SKM-1 (cell line): ENCODE data around the gene TAF1C.
"Not testable (repeated sequence)": the region's sequence is repeated elsewhere in the genome, so short reads cannot be mapped to it uniquely, and the experiment has no call there.

Experiments used
- DNase-seq: peaks from one replicate; lab custom pipeline; 2025; ENCODE audit not compliant: unreplicated experiment; lab: John Stamatoyannopoulos, UW

The TAF1C gene

GRCh38 chr16:84209989-84210388 lies 23.1 kb upstream of the TAF1C start:
- DNase-seq: no peak

- no peak for DNase-seq
These were observed 21.0 kb upstream of the TAF1C start for GRCh38 chr16:84207879-84208278.

- no peak for DNase-seq
These were observed 20.4 kb upstream of the TAF1C start for GRCh38 chr16:84207251-84207650.

- DNase-seq: no peak
These were observed 19.3 kb upstream of the TAF1C start for GRCh38 chr16:84205976-84206691.

GRCh38 chr16:84205123-84205522 lies 18.3 kb upstream of the TAF1C start:
- DNase-seq: not testable (repeated sequence)

GRCh38 chr16:84204551-84204950 lies 17.7 kb upstream of the TAF1C start:
- DNase-seq: not testable (repeated sequence)

GRCh38 chr16:84199861-84200260 lies 13.0 kb upstream of the TAF1C start:
- peak; percentile 74 for DNase-seq

GRCh38 chr16:84199097-84199496 lies 12.2 kb upstream of the TAF1C start:
- DNase-seq: no peak

- no peak for DNase-seq
These were observed 11.5 kb upstream of the TAF1C start for GRCh38 chr16:84198401-84198800.

DNA sequence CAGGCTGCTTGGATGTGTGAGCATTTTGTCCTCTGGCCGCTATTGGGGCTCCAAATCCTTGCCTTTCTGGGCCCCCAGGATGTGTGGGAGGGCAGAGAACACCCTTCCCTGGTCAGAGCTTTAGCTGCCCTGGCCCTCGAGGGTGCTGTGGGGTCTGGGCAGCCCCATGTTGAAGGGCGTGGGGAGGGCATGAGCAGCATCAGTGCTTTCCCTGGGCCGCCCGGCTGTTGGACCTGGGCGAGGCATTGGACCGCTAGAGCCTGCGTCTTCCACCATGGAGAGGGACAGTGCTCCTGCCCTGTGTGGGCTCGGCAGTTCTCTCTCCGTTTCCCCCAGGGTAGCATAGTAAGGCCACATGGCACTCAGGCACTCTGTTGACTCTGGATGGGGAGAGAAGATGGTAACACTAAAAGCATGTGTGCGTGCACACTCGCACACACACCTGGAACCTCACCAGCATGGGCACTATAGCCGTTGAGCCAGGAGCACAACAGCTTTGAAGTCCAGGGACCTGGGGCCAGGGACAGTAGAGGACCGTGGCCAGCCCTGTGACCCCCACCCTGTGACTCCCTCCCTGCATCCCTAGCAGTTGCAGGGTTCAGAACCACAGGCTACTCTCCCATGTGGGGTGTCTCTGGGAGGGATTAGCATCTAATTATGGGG lies 10.7 kb upstream of the TAF1C start:
- DNase-seq: no peak

DNA sequence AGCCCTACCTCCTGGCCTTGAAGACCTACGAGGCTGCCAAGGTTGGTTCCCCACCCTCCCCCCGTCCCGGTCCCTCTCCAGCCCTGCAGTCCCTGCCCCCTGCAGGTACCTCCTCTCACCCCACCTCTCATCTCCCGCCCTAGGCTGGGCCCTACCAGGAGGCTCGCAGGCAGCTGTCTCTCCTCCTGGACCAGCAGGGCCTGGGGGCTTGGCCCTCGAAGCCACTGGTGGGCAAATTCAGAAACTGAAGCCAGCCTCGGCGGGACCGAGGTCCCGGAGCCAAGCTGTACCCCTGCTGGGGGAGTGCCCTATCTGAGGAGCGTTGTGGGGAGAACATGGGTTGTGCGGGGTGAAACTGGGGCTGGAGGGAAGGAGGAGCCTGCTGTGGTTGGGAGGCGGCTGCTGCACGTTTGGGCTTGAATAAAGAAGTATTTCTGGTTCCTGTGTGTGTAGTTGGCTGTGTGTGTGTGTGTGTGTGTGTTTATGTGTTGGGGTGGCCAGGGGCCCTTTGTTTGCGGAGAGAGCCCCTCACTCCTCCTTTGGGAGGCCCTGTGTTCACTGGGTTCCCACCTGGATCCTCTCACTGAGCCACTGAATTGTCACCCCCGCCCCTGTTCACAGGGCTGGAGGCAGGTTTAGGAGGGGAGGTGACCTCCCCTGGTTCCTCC lies 10.0 kb upstream of the TAF1C start:
- DNase-seq: no peak

- no peak for DNase-seq
These were observed 9.2 kb upstream of the TAF1C start for GRCh38 chr16:84196101-84196500.

GRCh38 chr16:84195201-84196093 lies 8.6 kb upstream of the TAF1C start:
- DNase-seq: no peak

DNA sequence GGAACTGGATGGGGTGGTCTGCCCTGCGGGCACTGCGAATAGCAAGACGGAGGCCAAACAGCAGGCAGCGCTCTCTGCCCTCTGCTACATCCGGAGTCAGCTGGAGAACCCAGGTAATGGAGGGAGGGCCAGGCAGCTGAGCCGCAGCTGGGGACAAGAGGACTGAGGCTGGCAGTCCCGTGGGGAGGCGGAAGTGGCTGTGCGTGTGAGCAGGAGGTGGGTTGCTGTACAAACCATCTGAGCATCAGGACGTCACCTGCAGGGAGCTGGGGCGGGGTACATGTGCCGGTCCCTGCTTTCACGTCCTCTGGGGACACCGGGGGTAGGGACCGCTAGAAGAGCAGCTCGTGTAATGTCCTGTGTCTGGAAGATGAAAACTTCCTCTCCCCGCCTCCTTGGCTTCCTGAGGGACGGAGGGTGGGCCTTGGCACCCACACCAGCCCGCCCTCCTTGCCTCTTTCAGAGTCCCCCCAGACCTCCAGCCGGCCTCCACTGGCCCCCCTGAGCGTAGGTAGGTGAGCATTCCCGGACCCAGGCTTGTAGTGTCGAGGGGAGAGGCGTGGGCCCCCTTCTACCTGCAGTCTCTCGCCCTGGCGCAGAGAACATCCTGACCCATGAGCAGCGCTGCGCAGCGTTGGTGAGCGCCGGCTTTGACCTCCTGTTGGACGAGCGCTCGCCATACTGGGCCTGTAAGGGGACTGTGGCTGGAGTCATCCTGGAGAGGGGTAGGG lies 7.8 kb upstream of the TAF1C start:
- DNase-seq: no peak

DNA sequence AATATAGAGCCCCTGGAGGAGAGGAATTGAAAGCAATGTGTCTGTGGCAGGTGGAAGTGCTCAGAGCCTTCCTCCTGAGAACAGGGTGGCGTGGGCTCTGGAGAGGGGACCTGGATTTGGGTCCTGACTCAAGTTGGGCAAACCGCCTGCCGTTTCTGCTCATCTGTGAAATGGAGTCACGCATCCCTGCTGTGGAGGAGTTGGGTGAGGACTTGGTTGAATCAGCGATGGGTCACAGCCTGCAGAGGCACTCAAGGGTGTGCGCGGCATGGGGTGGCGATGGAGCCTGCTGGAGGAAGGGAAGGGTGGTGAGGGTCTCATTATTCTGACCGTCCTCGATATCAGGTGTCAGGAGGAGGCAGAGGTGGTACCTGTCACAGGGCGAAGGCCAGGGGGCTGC lies 7.2 kb upstream of the TAF1C start:
- no peak for DNase-seq

DNA sequence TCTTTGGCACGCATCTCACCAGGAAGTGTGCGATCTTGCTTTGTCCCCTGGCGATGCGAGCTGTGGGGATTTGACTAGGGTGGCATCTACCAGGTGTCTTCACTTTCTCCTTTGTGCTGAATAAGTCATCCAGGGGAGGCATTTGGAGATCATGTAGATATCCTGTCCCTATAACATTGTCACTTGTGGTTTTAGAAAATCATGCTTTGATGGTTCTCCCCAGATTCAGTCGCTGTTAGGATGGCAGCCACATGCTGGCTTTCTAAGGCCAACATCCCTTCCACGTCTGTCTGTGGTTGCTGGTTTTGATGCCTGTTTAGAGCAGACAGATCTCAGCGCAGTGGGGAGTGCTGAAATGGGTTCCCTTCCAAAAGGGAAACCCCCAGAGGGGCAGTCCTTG lies 6.6 kb upstream of the TAF1C start:
- DNase-seq: no peak

DNA sequence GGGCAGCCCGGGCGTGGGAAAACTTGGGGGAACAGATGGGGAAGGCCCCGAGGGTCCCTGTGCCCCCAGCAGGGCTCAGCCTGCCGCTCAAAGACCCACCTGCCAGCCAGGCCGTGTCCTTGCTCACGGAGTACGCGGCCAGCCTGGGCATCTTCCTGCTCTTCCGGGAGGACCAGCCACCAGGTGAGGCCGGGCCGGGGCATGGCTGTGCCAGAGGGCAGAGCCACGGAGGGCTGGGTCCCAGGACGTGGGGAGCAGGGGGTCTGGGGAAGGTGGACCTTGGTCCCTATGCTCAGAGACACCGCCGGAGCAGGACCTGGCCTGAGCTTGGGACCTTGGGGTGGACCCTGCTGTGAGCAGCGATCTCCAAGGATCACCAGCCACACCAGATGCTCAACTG lies 4.6 kb upstream of the TAF1C start:
- DNase-seq: no peak

DNA sequence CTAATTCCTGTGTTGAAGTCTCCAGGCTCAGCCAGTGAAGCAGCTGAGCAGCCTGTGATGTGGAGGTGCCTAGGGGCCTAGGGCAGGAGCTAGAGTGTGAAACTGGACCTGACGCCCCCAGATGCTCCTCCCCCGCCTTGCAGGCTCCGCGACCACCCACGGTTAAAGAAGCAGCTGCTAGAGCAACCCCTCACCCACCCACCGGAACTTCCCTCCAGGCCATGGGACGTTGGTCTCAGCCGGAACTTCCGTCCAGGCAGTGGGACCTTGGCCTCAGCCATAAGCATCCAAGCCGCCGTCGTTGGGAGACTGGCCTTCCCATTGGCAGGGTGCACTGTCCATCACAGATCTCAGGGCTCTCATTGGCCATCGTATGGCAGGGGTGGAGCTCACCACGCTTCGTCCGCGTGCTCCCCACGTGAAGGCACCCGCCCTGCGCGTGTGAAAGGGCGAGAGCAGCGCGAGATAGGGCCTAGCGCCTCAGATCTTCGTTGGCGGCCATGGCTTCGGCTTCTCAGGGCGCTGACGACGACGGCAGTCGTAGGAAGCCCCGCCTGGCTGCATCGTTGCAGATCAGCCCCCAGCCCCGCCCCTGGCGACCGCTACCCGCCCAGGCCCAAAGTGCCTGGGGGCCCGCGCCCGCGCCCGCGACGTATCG lies 4.0 kb upstream of the TAF1C start, which contains the start of gene ADAD2:
Gene ADAD2, plus strand, starts transcription at position 427 of the 658 bp plus-strand sequence. Its CDS starts 74 bp downstream, at position 501.
- no peak for DNase-seq

- no peak for DNase-seq
These were observed 2.1 kb downstream of the TAF1C start for GRCh38 chr16:84184775-84185174.
